Ectodermal cell (in vitro differentiated cells): ENCODE data around the gene PDE2A.

Experiments used
- H3K27ac ChIP-seq: 2 replicates; pipeline ENCODE4 v1.7.0; 2013; ENCODE audit warnings: mild to moderate bottlenecking, low read depth, low read length; ENCODE audit not compliant: insufficient read depth, poor library complexity, severe bottlenecking
- H3K27me3 ChIP-seq: 2 replicates; pipeline ENCODE4 v1.7.0; 2013; ENCODE audit warnings: mild to moderate bottlenecking, low read length; ENCODE audit not compliant: insufficient read depth, control insufficient read depth, poor library complexity, severe bottlenecking
- H3K36me3 ChIP-seq: one replicate; pipeline ENCODE4 v1.7.0; 2013; ENCODE audit warnings: low read length; ENCODE audit not compliant: control insufficient read depth, insufficient read depth
- H3K4me1 ChIP-seq: one replicate; pipeline ENCODE4 v1.7.0; 2013; ENCODE audit warnings: low read length; ENCODE audit not compliant: control insufficient read depth, insufficient read depth
- H3K4me3 ChIP-seq: 2 replicates; pipeline ENCODE4 v1.7.0; 2013; ENCODE audit warnings: low read depth, low read length, control low read depth; ENCODE audit not compliant: insufficient read depth
- H3K9me3 ChIP-seq: 2 replicates; pipeline ENCODE4 v1.7.0; 2013; ENCODE audit warnings: mild to moderate bottlenecking, low read length, moderate library complexity; ENCODE audit not compliant: control insufficient read depth
- WGBS, 2 experiments: methylation state at CpG; one replicate each; pipeline ENCODE4 v1.1.7; 2013; ENCODE audit warnings: missing lambda C conversion rate in 2 of 2; 5-methylcytosine and 5-hydroxymethylcytosine counted together

Gene PDE2A

DNA sequence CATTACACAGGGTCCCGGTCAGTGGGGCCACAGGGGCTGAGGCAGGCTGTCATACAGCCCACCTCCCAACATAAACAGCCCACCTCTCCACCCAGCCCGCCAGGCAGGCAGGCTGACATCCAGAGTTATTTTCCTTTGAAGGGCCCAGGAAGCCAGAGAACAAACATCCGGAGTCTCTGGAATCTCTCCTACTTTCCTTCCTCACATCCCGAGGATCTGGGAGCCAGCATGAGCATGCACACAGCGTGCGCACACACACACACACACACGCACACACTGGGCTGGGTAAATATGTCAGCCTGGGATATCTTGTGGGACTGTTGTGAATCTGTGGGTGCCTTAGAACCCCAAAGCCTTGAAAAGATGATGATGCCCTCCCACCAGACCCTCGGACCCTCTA lies 55.4 kb downstream of the PDE2A start:
- Histone ChIP-seq H3K27me3 (no peaks in the 10 kb centered on the region), H3K9me3 (no peaks in the 10 kb centered on the region), H3K4me3 (no peak overlapping the region), H3K27ac (no peak overlapping the region), H3K4me1 (peaks cover 13% of the 10 kb centered on the region), H3K36me3 (no peaks in the 10 kb centered on the region)
- WGBS, 2 experiments: 88 to 93% methylated on average over 6 to 8 of the region's 8 CpGs

DNA sequence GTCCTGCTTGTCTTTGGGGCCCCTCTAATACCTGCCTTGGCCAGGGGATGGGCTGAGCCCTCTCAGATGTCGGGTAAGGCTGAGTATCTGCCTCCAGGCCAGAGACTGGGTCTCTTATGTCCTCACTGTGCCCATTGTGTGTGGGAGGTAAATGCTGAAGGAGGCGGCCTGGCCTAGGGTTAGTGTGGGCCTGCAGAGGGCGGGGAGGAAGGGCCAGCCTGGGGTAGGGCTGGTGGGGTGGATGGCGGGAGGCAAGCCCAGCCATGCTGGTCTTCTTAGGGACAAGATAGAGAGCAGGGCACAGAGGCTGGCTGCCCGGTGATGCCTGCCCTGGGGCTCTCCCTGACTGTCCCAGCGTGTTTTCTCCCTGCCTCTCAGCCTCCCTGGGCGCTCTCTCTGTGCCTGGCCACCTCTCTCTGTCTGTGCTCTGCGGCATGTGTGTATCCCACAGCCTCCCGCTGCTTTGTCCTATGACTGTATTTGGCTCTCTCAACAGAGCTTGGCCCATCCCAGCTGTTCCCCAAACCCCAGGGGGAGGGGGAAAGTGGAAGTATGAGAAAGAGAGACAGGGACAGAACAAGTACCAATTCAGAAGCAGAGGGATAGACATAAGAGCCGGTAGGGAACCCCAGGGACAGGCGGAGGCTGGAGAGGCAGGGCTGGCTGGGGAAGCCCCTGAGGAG lies 57.0 kb downstream of the PDE2A start:
- 64 to 69% methylated on average over 11 of the region's 11 CpGs for WGBS, 2 experiments
- H3K4me3 ChIP-seq: no peak overlapping the region
- no peak overlapping the region for H3K27ac ChIP-seq
- H3K9me3 ChIP-seq: no peaks in the 10 kb centered on the region
- no peaks in the 10 kb centered on the region for H3K27me3 ChIP-seq
- H3K36me3 ChIP-seq: no peaks in the 10 kb centered on the region
- peaks cover 13% of the 10 kb centered on the region for H3K4me1 ChIP-seq

DNA sequence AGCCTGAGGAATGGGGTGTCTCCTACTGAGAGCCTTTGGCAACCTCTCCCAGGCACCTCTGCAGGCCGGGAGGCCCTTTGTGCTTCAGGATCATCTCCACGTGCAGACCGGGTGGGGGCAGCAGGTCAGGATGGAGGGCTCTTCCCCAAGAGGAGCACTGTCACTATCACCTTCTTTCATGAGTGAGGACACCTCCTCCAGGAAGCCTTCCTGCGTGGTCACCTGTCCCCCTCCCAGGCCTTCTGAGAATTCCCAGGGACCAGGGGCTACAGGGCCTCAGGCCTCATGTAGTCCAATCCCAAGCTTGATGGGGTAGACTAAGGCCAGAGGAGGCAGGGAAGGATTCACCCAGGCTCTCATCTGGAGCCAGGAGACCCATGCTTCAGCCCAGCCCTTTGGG lies 57.6 kb downstream of the PDE2A start:
- no peak overlapping the region for H3K4me3 ChIP-seq
- H3K27ac ChIP-seq: no peak overlapping the region
- H3K36me3 ChIP-seq: no peaks in the 10 kb centered on the region
- WGBS, 2 experiments: 85 to 92% methylated on average over 4 of the region's 4 CpGs
- peaks cover 13% of the 10 kb centered on the region for H3K4me1 ChIP-seq
- H3K9me3 ChIP-seq: no peaks in the 10 kb centered on the region
- no peaks in the 10 kb centered on the region for H3K27me3 ChIP-seq

DNA sequence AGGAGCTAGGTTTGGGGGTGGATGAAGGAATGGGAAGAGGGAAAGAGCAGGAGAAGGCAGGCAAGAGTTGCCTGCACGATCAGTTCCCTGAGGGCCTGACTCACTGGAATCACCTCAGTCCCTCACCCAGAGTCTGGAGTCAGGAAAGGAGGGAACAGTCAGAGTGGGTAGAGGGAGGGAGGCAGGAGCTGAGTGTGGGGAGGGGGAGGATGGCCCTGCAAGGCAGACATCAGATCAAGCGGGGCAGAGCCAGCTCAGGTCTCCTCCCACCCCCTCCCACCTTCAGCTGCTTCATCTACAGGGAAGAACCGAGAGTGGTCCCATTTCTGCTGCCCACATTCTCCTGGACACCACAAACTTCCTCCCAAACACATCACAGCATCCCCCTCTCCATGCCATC lies 58.9 kb downstream of the PDE2A start:
- Histone ChIP-seq H3K27me3 (no peaks in the 10 kb centered on the region), H3K9me3 (no peaks in the 10 kb centered on the region), H3K4me1 (peaks cover 13% of the 10 kb centered on the region), H3K36me3 (no peaks in the 10 kb centered on the region), H3K27ac (no peak overlapping the region), H3K4me3 (no peak overlapping the region)
- WGBS, 2 experiments: 69 to 71% methylated on average over 3 of the region's 3 CpGs

GRCh38 chr11:72614381-72614780 lies 59.8 kb downstream of the PDE2A start:
- Histone ChIP-seq H3K4me3 (no peak overlapping the region), H3K4me1 (peaks cover 13% of the 10 kb centered on the region), H3K27me3 (no peaks in the 10 kb centered on the region), H3K27ac (no peak overlapping the region), H3K9me3 (no peaks in the 10 kb centered on the region), H3K36me3 (no peaks in the 10 kb centered on the region)
- 87 to 90% methylated on average over 6 of the region's 6 CpGs for WGBS, 2 experiments

- H3K27ac ChIP-seq: no peak overlapping the region
- 88 to 92% methylated on average over 7 of the region's 7 CpGs for WGBS, 2 experiments
- peaks cover 13% of the 10 kb centered on the region for H3K4me1 ChIP-seq
- H3K4me3 ChIP-seq: no peak overlapping the region
- no peaks in the 10 kb centered on the region for H3K27me3 ChIP-seq
- no peaks in the 10 kb centered on the region for H3K9me3 ChIP-seq
- H3K36me3 ChIP-seq: no peaks in the 10 kb centered on the region
These were observed 60.2 kb downstream of the PDE2A start for GRCh38 chr11:72613977-72614376.

DNA sequence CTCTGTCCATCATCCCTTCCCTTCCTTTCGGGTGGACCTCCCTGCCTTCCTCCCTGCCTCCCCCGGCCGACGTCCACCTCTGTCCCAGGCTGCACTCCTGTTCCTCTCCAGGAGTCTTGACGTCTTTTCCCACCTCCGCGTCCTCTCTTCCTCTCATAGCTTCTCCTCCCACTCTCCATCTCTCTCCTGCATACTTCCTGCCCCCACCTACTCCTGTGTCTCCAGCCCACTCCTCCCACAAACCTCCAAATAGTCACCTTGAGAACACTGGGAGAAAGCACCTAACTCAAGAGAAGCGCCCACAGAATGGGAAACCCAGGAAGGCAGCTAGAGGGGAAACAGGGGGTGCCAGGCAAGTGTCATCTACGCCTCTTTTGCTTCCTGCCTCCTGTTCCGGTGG lies 60.8 kb downstream of the PDE2A start:
- 87 to 91% methylated on average over 10 of the region's 10 CpGs for WGBS, 2 experiments
- Histone ChIP-seq H3K9me3 (no peaks in the 10 kb centered on the region), H3K36me3 (no peaks in the 10 kb centered on the region), H3K4me3 (no peak overlapping the region), H3K4me1 (peaks cover 13% of the 10 kb centered on the region), H3K27me3 (no peaks in the 10 kb centered on the region), H3K27ac (no peak overlapping the region)

GRCh38 chr11:72609476-72609875 lies 64.7 kb downstream of the PDE2A start:
- H3K4me1 ChIP-seq: peaks cover 8% of the 10 kb centered on the region
- no peaks in the 10 kb centered on the region for H3K9me3 ChIP-seq
- H3K4me3 ChIP-seq: no peak overlapping the region
- WGBS, 2 experiments: 67 to 71% methylated on average over 8 of the region's 8 CpGs
- no peaks in the 10 kb centered on the region for H3K27me3 ChIP-seq
- no peak overlapping the region for H3K27ac ChIP-seq
- no peaks in the 10 kb centered on the region for H3K36me3 ChIP-seq

- no peak overlapping the region for H3K27ac ChIP-seq
- no peaks in the 10 kb centered on the region for H3K27me3 ChIP-seq
- no peak overlapping the region for H3K4me3 ChIP-seq
- H3K36me3 ChIP-seq: no peaks in the 10 kb centered on the region
- peaks cover 8% of the 10 kb centered on the region for H3K4me1 ChIP-seq
- 78 to 80% methylated on average over 4 of the region's 4 CpGs for WGBS, 2 experiments
- H3K9me3 ChIP-seq: no peaks in the 10 kb centered on the region
These were observed 65.2 kb downstream of the PDE2A start for GRCh38 chr11:72609045-72609444.

DNA sequence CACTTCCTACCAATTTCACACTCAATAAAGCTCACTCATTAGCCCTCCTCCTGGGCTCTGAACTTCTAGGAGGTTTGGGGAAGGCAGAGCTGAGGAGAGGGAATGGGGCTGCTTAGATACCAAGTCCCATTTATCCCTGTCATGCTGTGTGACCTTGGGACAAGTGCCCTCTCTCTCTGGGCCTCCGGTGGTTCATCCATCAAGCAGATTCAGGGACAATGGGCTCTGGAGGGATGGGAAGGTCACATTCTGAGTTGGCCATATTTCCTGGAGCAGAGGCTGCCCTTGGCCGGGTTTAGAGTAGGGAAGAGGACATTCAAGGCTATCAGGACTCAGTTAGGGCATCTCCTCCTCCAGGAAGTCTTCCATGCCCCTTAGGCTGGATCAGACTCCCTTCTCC lies 66.7 kb downstream of the PDE2A start:
- H3K36me3 ChIP-seq: no peaks in the 10 kb centered on the region
- H3K9me3 ChIP-seq: no peaks in the 10 kb centered on the region
- peaks cover 8% of the 10 kb centered on the region for H3K4me1 ChIP-seq
- no peak overlapping the region for H3K27ac ChIP-seq
- whole genome bisulfite sequencing, 2 experiments: 89 to 95% methylated on average over 2 of the region's 2 CpGs
- no peaks in the 10 kb centered on the region for H3K27me3 ChIP-seq
- H3K4me3 ChIP-seq: no peak overlapping the region
